GM18858 (cell line): ENCODE results near the gene CYBRD1.
"Not testable (repeated sequence)": the region's sequence is repeated elsewhere in the genome, so short reads cannot be mapped to it uniquely, and the experiment has no call there.

Experiments
- ATAC-seq: cut with Tn5 transposase; IDR thresholded peaks from one replicate; pipeline ENCODE4 v1.9.1; 2021; ENCODE audit not compliant: unreplicated experiment

Gene CYBRD1

GRCh38 chr2:171515672-171516298 is 6.5 kb upstream of the CYBRD1 start:
- no peak for ATAC-seq

GRCh38 chr2:171516793-171517192 is 5.5 kb upstream of the CYBRD1 start:
- ATAC-seq = no peak

- ATAC-seq = no peak
These were observed 1.8 kb upstream of the CYBRD1 start for GRCh38 chr2:171520471-171520870.

GRCh38 chr2:171521361-171522051 is 768 bp upstream of the CYBRD1 start:
- ATAC-seq = no peak

GRCh38 chr2:171522788-171523087 is 464 bp downstream of the CYBRD1 start:
- no peak for ATAC-seq

- ATAC-seq = no peak
These were observed 1.1 kb downstream of the CYBRD1 start for GRCh38 chr2:171523088-171524017.

GRCh38 chr2:171524018-171524401 is 1.7 kb downstream of the CYBRD1 start:
- no peak for ATAC-seq

- no peak for ATAC-seq
These were observed 7.6 kb downstream of the CYBRD1 start for GRCh38 chr2:171529914-171530313.

- ATAC-seq = no peak
These were observed 8.1 kb downstream of the CYBRD1 start for GRCh38 chr2:171530378-171530777.

- not testable (repeated sequence) for ATAC-seq
These were observed 8.6 kb downstream of the CYBRD1 start for GRCh38 chr2:171530859-171531258.

GRCh38 chr2:171531291-171531690 is 9.0 kb downstream of the CYBRD1 start:
- ATAC-seq = no peak

- ATAC-seq = no peak
These were observed 9.7 kb downstream of the CYBRD1 start for GRCh38 chr2:171531836-171532450.

GRCh38 chr2:171533331-171533730 is 11.1 kb downstream of the CYBRD1 start:
- ATAC-seq = no peak

- not testable (repeated sequence) for ATAC-seq
These were observed 13.3 kb downstream of the CYBRD1 start for GRCh38 chr2:171535528-171535927.

GRCh38 chr2:171540437-171540836 is 18.2 kb downstream of the CYBRD1 start:
- peak; percentile 68 for ATAC-seq

- ATAC-seq = no peak
These were observed 19.1 kb downstream of the CYBRD1 start for GRCh38 chr2:171541202-171541887.

GRCh38 chr2:171545086-171545485 is 22.8 kb downstream of the CYBRD1 start:
- ATAC-seq = no peak

GRCh38 chr2:171547256-171547655 is 25.0 kb downstream of the CYBRD1 start:
- ATAC-seq = no peak

- peak; percentile 47 for ATAC-seq
These were observed 25.4 kb downstream of the CYBRD1 start for GRCh38 chr2:171547720-171548119.

- no peak for ATAC-seq
These were observed 28.3 kb downstream of the CYBRD1 start for GRCh38 chr2:171550613-171551012.

- ATAC-seq = no peak
These were observed 29.6 kb downstream of the CYBRD1 start for GRCh38 chr2:171551836-171552235.
